OCI-LY1 (cell line): Measurements from ENCODE around the gene ME3.

Experiments used
- EZH2 ChIP-seq: fragments of 200-600 bp; sonication (generic), shearing (Covaris generic); IDR thresholded peaks from 2 replicates; pipeline ENCODE4 v1.8.0; 2017; ENCODE audit warnings: borderline replicate concordance, mixed run types, mild to moderate bottlenecking, antibody characterized with exemption, low read length, moderate library complexity, mixed read lengths
- TF ChIP-seq, protein P1 (sequence below): fragments of 200-600 bp; sonication (generic), shearing (Covaris generic); IDR thresholded peaks from 2 replicates; pipeline ENCODE4 v1.5.1; 2017; ENCODE audit warnings: mild to moderate bottlenecking, antibody characterized with exemption, low read length, moderate library complexity, mixed read lengths

- TF ChIP-seq, protein P1, sequence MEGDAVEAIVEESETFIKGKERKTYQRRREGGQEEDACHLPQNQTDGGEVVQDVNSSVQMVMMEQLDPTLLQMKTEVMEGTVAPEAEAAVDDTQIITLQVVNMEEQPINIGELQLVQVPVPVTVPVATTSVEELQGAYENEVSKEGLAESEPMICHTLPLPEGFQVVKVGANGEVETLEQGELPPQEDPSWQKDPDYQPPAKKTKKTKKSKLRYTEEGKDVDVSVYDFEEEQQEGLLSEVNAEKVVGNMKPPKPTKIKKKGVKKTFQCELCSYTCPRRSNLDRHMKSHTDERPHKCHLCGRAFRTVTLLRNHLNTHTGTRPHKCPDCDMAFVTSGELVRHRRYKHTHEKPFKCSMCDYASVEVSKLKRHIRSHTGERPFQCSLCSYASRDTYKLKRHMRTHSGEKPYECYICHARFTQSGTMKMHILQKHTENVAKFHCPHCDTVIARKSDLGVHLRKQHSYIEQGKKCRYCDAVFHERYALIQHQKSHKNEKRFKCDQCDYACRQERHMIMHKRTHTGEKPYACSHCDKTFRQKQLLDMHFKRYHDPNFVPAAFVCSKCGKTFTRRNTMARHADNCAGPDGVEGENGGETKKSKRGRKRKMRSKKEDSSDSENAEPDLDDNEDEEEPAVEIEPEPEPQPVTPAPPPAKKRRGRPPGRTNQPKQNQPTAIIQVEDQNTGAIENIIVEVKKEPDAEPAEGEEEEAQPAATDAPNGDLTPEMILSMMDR = no peak
- TF ChIP-seq EZH2 = no peak
These were observed 277.3 kb downstream of the ME3 start for GRCh38 chr11:86395061-86395551.
